ENCODE measurements around the gene IQGAP2.

IQGAP2 gene

GRCh38 chr5:76690704-76691466 is 287.8 kb downstream of the IQGAP2 start:
- no peak for DNase-seq (ENCODE audit: low spot score)

DNA sequence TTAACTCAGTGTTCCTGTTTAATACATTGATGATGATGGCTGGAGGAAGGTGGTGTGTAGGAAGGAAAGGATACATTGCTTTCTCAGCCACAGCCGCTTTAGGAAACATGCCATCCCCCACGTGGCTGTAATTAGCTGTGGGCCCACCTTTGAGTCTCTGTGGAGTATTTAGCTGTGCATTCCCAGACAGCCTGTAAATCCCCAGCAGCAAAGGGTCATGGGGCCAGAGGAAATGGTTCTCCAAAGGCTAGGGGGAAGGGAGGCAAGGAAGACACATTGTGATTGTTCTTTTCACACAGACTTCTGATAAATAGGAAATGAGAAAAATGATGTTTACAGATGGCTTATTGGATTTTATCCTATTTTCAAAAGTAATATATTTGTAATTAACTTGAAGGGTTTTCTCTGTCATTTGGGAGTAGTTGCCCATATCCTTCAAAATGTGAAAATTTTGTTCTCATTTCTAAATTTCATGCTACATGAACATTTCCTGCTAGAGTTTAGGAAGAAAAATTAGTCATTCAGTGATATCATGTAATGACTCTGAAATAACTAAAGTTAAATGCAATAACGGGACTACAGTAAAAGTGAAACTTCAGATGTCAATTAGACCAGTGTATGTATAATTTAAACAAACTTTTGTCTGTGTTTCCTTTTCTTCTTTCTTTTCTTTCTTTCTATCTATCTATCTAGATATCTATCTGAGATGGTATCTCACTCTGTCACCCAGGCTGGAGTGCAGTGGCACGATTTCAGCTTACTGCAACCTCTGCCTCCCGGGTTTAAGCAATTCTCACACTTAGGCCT is 288.6 kb downstream of the IQGAP2 start:
- no peak for DNase-seq (ENCODE audit: low spot score)

GRCh38 chr5:76692274-76692540 is 289.1 kb downstream of the IQGAP2 start:
- DNase-seq (ENCODE audit: low spot score), result no peak

GRCh38 chr5:76692651-76693050 is 289.6 kb downstream of the IQGAP2 start:
- DNase-seq (ENCODE audit: low spot score), result no peak

DNA sequence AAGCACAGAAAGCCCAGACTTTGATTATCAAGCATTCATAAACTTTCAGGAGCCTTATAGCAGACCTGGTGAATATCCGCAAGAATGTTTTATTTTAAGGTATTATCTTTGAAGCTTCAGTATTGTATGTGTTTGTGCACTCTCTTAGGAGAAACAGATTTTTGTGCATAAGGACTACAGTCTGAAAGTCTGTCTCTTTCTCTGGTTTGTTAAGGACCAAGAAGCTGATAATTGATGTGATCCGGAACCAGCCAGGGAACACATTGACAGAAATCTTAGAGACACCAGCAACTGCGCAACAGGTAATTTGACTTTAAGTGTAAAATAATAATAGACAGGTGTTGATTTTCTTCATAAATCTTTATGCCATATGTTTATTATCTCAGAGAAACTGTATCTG is 290.1 kb downstream of the IQGAP2 start:
- no peak for DNase-seq (ENCODE audit: low spot score)

DNA sequence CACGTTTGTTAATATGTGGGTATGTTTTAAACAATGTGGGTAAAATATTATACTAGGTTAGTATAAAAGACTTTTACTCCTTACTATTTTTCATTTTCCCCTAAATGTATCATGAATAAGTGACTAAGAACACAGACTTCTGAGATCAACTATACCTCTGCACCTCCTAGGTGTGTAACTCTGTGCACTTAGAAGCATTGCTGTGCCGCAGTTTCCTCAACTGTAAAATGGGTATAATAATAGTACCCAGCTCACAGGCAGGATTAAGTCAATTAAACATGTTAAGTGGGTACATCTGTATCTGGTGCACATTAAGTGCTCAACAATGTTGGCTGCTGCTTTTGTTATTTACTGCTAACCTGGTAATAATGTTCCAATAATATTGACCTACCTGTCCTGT is 291.2 kb downstream of the IQGAP2 start:
- no peak for DNase-seq (ENCODE audit: low spot score)

- no peak for DNase-seq (ENCODE audit: low spot score)
These were observed 292.3 kb downstream of the IQGAP2 start for GRCh38 chr5:76695346-76695745.

GRCh38 chr5:76696251-76696650 is 293.2 kb downstream of the IQGAP2 start:
- no peak for DNase-seq (ENCODE audit: low spot score)

GRCh38 chr5:76697670-76698069 is 294.6 kb downstream of the IQGAP2 start:
- no peak for DNase-seq (ENCODE audit: low spot score)

GRCh38 chr5:76700571-76700970 is 297.5 kb downstream of the IQGAP2 start:
- no peak for DNase-seq (ENCODE audit: low spot score)

- no peak for DNase-seq (ENCODE audit: low spot score)
These were observed 298.2 kb downstream of the IQGAP2 start for GRCh38 chr5:76701298-76701697.

- no peak for DNase-seq (ENCODE audit: low spot score)
These were observed 300.6 kb downstream of the IQGAP2 start for GRCh38 chr5:76703707-76704106.

- DNase-seq (ENCODE audit: low spot score), result no peak
These were observed 301.1 kb downstream of the IQGAP2 start for GRCh38 chr5:76704131-76704663.

DNA sequence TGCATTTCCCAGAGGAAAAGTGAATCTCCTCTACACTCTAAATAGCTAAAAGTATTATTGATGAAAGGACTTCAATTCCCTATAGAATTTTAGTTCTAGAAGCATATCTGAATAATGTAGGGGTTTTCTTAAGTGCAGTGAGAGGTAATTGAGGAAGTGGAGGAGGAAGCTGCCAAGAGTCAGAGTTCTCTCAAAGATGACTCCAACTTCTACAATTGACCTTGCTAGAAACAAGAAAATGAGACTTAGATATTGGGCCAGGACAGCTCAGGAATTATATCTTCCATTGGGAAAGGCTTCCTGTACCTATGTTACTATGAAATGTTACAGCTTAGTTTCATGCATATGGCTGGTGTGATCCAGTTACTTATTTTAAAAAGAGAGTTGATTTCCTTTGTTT is 302.5 kb downstream of the IQGAP2 start:
- no peak for DNase-seq (ENCODE audit: low spot score)

DNA sequence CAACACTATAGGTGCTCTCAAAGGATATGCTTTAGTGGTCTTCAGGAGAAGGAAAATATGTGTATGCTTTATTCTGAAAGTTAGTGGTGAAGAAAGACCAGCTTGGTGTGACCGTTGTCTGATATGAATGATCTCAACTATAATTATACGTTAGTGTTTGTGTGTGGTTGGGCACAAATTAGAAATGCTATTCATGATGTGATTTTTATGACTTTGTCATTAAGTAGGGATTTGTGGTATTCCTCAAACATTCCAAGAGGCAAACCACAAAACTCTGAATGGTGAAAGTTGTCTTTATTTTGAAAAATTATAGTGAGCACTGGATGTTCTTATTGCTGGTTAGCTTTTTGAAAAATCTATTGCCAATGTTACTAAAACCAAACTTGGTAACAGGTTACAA is 306.7 kb downstream of the IQGAP2 start:
- DNase-seq (ENCODE audit: low spot score), result peak; percentile 48

DNA sequence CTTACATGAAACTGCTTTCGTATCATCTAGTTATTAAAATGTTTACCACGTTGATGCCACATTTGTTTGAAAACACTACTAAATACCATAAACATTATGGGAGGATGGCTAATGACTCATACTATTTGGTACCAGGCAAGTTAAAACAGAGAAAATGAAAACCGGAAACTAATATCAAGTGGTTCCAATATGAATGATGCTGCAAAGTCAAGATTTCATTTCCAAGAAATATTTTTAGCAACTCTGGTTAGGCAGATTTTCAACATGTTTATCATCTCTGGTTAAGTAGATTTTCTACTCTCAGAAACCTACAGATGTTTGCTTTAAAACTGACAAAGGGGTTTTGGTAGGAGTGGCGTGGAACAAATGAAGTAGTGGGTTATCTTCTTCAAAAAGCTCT is 307.9 kb downstream of the IQGAP2 start:
- DNase-seq (ENCODE audit: low spot score), result no peak

DNA sequence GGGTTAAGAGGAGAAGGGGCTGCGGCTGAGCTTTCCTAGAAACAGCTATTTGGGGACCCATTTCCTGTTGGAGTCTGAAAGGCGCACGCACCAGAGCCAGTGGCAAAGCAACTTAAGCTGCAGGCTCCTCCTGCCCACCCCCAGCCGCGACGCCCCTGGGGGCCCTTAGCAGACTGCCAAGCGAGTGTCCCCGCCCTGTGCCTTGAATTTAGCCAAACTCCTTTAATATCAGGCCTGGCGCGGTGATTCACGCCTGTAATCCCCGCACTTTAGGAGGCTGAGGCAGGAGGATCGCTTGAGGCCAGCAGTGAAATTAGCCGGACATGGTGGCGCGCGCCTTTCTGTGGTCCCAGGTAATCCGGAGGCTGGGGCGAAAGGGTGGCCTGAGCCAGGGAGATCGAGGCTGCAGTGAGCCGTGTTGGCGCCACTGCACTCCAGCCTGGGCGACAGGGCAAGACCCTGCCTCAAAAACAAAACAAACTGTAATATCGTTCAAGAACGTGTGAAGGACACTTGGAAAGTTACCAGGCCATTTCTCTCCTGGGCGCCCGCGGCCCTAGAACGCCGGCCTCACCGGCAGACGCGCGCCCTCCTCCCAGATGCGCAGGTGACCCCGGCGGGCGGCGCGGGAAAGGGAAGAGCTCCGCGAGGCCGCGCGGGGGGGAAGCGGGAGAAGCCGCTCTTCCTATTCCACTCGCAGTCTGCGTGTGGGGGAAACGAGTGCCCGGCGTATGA is 311.8 kb downstream of the IQGAP2 start:
- no peak for DNase-seq (ENCODE audit: low spot score)

- DNase-seq (ENCODE audit: low spot score), result peak; percentile 37
These were observed 312.3 kb downstream of the IQGAP2 start for GRCh38 chr5:76715486-76715735.

GRCh38 chr5:76715736-76716455 is 312.8 kb downstream of the IQGAP2 start, which contains the start of gene F2R:
Gene F2R, plus strand, starts transcription at chr5:76716126. Its CDS starts 182 bp downstream, at chr5:76716308.
- DNase-seq (ENCODE audit: low spot score), result peak; percentile 80

GRCh38 chr5:76716456-76717157 is 313.5 kb downstream of the IQGAP2 start:
- no peak for DNase-seq (ENCODE audit: low spot score)

- DNase-seq (ENCODE audit: low spot score), result no peak
These were observed 314.4 kb downstream of the IQGAP2 start for GRCh38 chr5:76717222-76718083.

Measured in hepatic stellate cell (primary cell).